ENCODE data around the gene FAM20A.
"Not testable (repeated sequence)": the region's sequence is repeated elsewhere in the genome, so short reads cannot be mapped to it uniquely, and the experiment has no call there.

The FAM20A gene

GRCh38 chr17:68531252-68531651 lies 69.9 kb downstream of the FAM20A start:
- peaks cover 52 to 71% of the 10 kb centered on the region in 2 donors for H3K36me3 ChIP-seq (ENCODE audit: control insufficient read depth in 2 of 2, insufficient read depth in 2 of 2, low read length in 2 of 2)

GRCh38 chr17:68527314-68527713 lies 73.9 kb downstream of the FAM20A start:
- no peaks in the 10 kb centered on the region for H3K27me3 ChIP-seq (ENCODE audit: control insufficient read depth in 2 of 2, insufficient read depth in 2 of 2, low read length in 2 of 2)
- peaks cover 76 to 89% of the 10 kb centered on the region in 2 donors for H3K36me3 ChIP-seq (ENCODE audit: control insufficient read depth in 2 of 2, insufficient read depth in 2 of 2, low read length in 2 of 2)
- no peak overlapping the region for H3K4me3 ChIP-seq (ENCODE audit: low read length in 2 of 2)
- no peaks in the 10 kb centered on the region for H3K4me1 ChIP-seq (ENCODE audit: control insufficient read depth in 2 of 2, insufficient read depth in 2 of 2, low read length in 2 of 2)
- H3K27ac ChIP-seq (ENCODE audit: low read depth in 2 of 2, low read length in 2 of 2), result no peak overlapping the region
- no peak overlapping the region for H3K9ac ChIP-seq (ENCODE audit: low read depth in 1 of 2, low read length in 2 of 2)
- H3K9me3 ChIP-seq (ENCODE audit: control insufficient read depth in 2 of 2, low read length in 2 of 2), result no peaks in the 10 kb centered on the region

More at GRCh38 chr17:68531252-68531651, 69.9 kb downstream of the FAM20A start:
- no peak overlapping the region for H3K27ac ChIP-seq (ENCODE audit: low read depth in 2 of 2, low read length in 2 of 2)
- no peaks in the 10 kb centered on the region for H3K4me1 ChIP-seq (ENCODE audit: control insufficient read depth in 2 of 2, insufficient read depth in 2 of 2, low read length in 2 of 2)
- no peaks in the 10 kb centered on the region for H3K9me3 ChIP-seq (ENCODE audit: control insufficient read depth in 2 of 2, low read length in 2 of 2)
- H3K27me3 ChIP-seq (ENCODE audit: control insufficient read depth in 2 of 2, insufficient read depth in 2 of 2, low read length in 2 of 2), result no peaks in the 10 kb centered on the region
- no peak overlapping the region for H3K4me3 ChIP-seq (ENCODE audit: low read length in 2 of 2)
- no peak overlapping the region for H3K9ac ChIP-seq (ENCODE audit: low read depth in 1 of 2, low read length in 2 of 2)

- no peak overlapping the region for H3K27ac ChIP-seq (ENCODE audit: low read depth in 2 of 2, low read length in 2 of 2)
These were observed 74.6 kb downstream of the FAM20A start for GRCh38 chr17:68526548-68526947.

GRCh38 chr17:68522266-68522665 lies 78.9 kb downstream of the FAM20A start:
- H3K27me3 ChIP-seq (ENCODE audit: control insufficient read depth in 2 of 2, insufficient read depth in 2 of 2, low read length in 2 of 2), result no peaks in the 10 kb centered on the region
- peaks cover 61 to 68% of the 10 kb centered on the region in 2 donors for H3K36me3 ChIP-seq (ENCODE audit: control insufficient read depth in 2 of 2, insufficient read depth in 2 of 2, low read length in 2 of 2)
- H3K9ac ChIP-seq (ENCODE audit: low read depth in 1 of 2, low read length in 2 of 2), result no peak overlapping the region
- no peak overlapping the region for H3K4me3 ChIP-seq (ENCODE audit: low read length in 2 of 2)
- no peak overlapping the region for H3K27ac ChIP-seq (ENCODE audit: low read depth in 2 of 2, low read length in 2 of 2)
- no peaks in the 10 kb centered on the region for H3K9me3 ChIP-seq (ENCODE audit: control insufficient read depth in 2 of 2, low read length in 2 of 2)
- peaks cover 0 to 1% of the 10 kb centered on the region in 2 donors for H3K4me1 ChIP-seq (ENCODE audit: control insufficient read depth in 2 of 2, insufficient read depth in 2 of 2, low read length in 2 of 2)

More at GRCh38 chr17:68526548-68526947, 74.6 kb downstream of the FAM20A start:
- H3K36me3 ChIP-seq (ENCODE audit: control insufficient read depth in 2 of 2, insufficient read depth in 2 of 2, low read length in 2 of 2), result peaks cover 81 to 90% of the 10 kb centered on the region in 2 donors
- no peaks in the 10 kb centered on the region for H3K4me1 ChIP-seq (ENCODE audit: control insufficient read depth in 2 of 2, insufficient read depth in 2 of 2, low read length in 2 of 2)
- no peaks in the 10 kb centered on the region for H3K27me3 ChIP-seq (ENCODE audit: control insufficient read depth in 2 of 2, insufficient read depth in 2 of 2, low read length in 2 of 2)
- H3K4me3 ChIP-seq (ENCODE audit: low read length in 2 of 2), result no peak overlapping the region
- H3K9me3 ChIP-seq (ENCODE audit: control insufficient read depth in 2 of 2, low read length in 2 of 2), result no peaks in the 10 kb centered on the region
- H3K9ac ChIP-seq (ENCODE audit: low read depth in 1 of 2, low read length in 2 of 2), result no peak overlapping the region

- Histone ChIP-seq H3K27me3 (ENCODE audit: control insufficient read depth in 2 of 2, insufficient read depth in 2 of 2, low read length in 2 of 2) (no peaks in the 10 kb centered on the region), H3K4me1 (ENCODE audit: control insufficient read depth in 2 of 2, insufficient read depth in 2 of 2, low read length in 2 of 2) (peaks cover 1 to 4% of the 10 kb centered on the region in 2 donors), H3K9me3 (ENCODE audit: control insufficient read depth in 2 of 2, low read length in 2 of 2) (no peaks in the 10 kb centered on the region), H3K9ac (ENCODE audit: low read depth in 1 of 2, low read length in 2 of 2) (no peak overlapping the region), H3K27ac (ENCODE audit: low read depth in 2 of 2, low read length in 2 of 2) (no peak overlapping the region), H3K4me3 (ENCODE audit: low read length in 2 of 2) (no peak overlapping the region), H3K36me3 (ENCODE audit: control insufficient read depth in 2 of 2, insufficient read depth in 2 of 2, low read length in 2 of 2) (peaks cover 50 to 57% of the 10 kb centered on the region in 2 donors)
These were observed 81.3 kb downstream of the FAM20A start for GRCh38 chr17:68519911-68520310.

GRCh38 chr17:68519051-68519450 lies 82.1 kb downstream of the FAM20A start:
- peaks cover 46 to 54% of the 10 kb centered on the region in 2 donors for H3K36me3 ChIP-seq (ENCODE audit: control insufficient read depth in 2 of 2, insufficient read depth in 2 of 2, low read length in 2 of 2)
- peaks cover 3 to 12% of the 10 kb centered on the region in 2 donors for H3K4me1 ChIP-seq (ENCODE audit: control insufficient read depth in 2 of 2, insufficient read depth in 2 of 2, low read length in 2 of 2)
- not testable (repeated sequence) for H3K9me3 ChIP-seq (ENCODE audit: control insufficient read depth in 2 of 2, low read length in 2 of 2); H3K4me3 ChIP-seq (ENCODE audit: low read length in 2 of 2); H3K27me3 ChIP-seq (ENCODE audit: control insufficient read depth in 2 of 2, insufficient read depth in 2 of 2, low read length in 2 of 2); H3K9ac ChIP-seq (ENCODE audit: low read depth in 1 of 2, low read length in 2 of 2); H3K27ac ChIP-seq (ENCODE audit: low read depth in 2 of 2, low read length in 2 of 2)

- no peaks in the 10 kb centered on the region for H3K27me3 ChIP-seq (ENCODE audit: control insufficient read depth in 2 of 2, insufficient read depth in 2 of 2, low read length in 2 of 2)
- peaks cover 3 to 18% of the 10 kb centered on the region in 2 donors for H3K4me1 ChIP-seq (ENCODE audit: control insufficient read depth in 2 of 2, insufficient read depth in 2 of 2, low read length in 2 of 2)
- no peak overlapping the region for H3K9ac ChIP-seq (ENCODE audit: low read depth in 1 of 2, low read length in 2 of 2)
- no peak overlapping the region for H3K27ac ChIP-seq (ENCODE audit: low read depth in 2 of 2, low read length in 2 of 2)
- no peaks in the 10 kb centered on the region for H3K9me3 ChIP-seq (ENCODE audit: control insufficient read depth in 2 of 2, low read length in 2 of 2)
- peaks cover 40 to 46% of the 10 kb centered on the region in 2 donors for H3K36me3 ChIP-seq (ENCODE audit: control insufficient read depth in 2 of 2, insufficient read depth in 2 of 2, low read length in 2 of 2)
- no peak overlapping the region for H3K4me3 ChIP-seq (ENCODE audit: low read length in 2 of 2)
These were observed 82.9 kb downstream of the FAM20A start for GRCh38 chr17:68518063-68518815.

GRCh38 chr17:68517605-68518004 lies 83.6 kb downstream of the FAM20A start:
- H3K27ac ChIP-seq (ENCODE audit: low read depth in 2 of 2, low read length in 2 of 2); H3K9me3 ChIP-seq (ENCODE audit: control insufficient read depth in 2 of 2, low read length in 2 of 2); H3K9ac ChIP-seq (ENCODE audit: low read depth in 1 of 2, low read length in 2 of 2); H3K27me3 ChIP-seq (ENCODE audit: control insufficient read depth in 2 of 2, insufficient read depth in 2 of 2, low read length in 2 of 2); H3K4me3 ChIP-seq (ENCODE audit: low read length in 2 of 2): not testable (repeated sequence)
- Histone ChIP-seq H3K36me3 (ENCODE audit: control insufficient read depth in 2 of 2, insufficient read depth in 2 of 2, low read length in 2 of 2) (peaks cover 34 to 39% of the 10 kb centered on the region in 2 donors), H3K4me1 (ENCODE audit: control insufficient read depth in 2 of 2, insufficient read depth in 2 of 2, low read length in 2 of 2) (peaks cover 3 to 18% of the 10 kb centered on the region in 2 donors)

GRCh38 chr17:68516732-68517131 lies 84.4 kb downstream of the FAM20A start:
- peaks cover 26 to 33% of the 10 kb centered on the region in 2 donors for H3K36me3 ChIP-seq (ENCODE audit: control insufficient read depth in 2 of 2, insufficient read depth in 2 of 2, low read length in 2 of 2)
- no peaks in the 10 kb centered on the region for H3K9me3 ChIP-seq (ENCODE audit: control insufficient read depth in 2 of 2, low read length in 2 of 2)
- no peak overlapping the region for H3K4me3 ChIP-seq (ENCODE audit: low read length in 2 of 2)
- no peak overlapping the region for H3K27ac ChIP-seq (ENCODE audit: low read depth in 2 of 2, low read length in 2 of 2)
- peaks cover 3 to 18% of the 10 kb centered on the region in 2 donors for H3K4me1 ChIP-seq (ENCODE audit: control insufficient read depth in 2 of 2, insufficient read depth in 2 of 2, low read length in 2 of 2)
- H3K9ac ChIP-seq (ENCODE audit: low read depth in 1 of 2, low read length in 2 of 2), result no peak overlapping the region
- H3K27me3 ChIP-seq (ENCODE audit: control insufficient read depth in 2 of 2, insufficient read depth in 2 of 2, low read length in 2 of 2), result no peaks in the 10 kb centered on the region

- H3K9ac ChIP-seq (ENCODE audit: low read depth in 1 of 2, low read length in 2 of 2), result no peak overlapping the region
- no peaks in the 10 kb centered on the region for H3K9me3 ChIP-seq (ENCODE audit: control insufficient read depth in 2 of 2, low read length in 2 of 2)
- H3K4me3 ChIP-seq (ENCODE audit: low read length in 2 of 2), result no peak overlapping the region
- no peaks in the 10 kb centered on the region for H3K27me3 ChIP-seq (ENCODE audit: control insufficient read depth in 2 of 2, insufficient read depth in 2 of 2, low read length in 2 of 2)
- H3K27ac ChIP-seq (ENCODE audit: low read depth in 2 of 2, low read length in 2 of 2), result no peak overlapping the region
- peaks cover 7 to 23% of the 10 kb centered on the region in 2 donors for H3K4me1 ChIP-seq (ENCODE audit: control insufficient read depth in 2 of 2, insufficient read depth in 2 of 2, low read length in 2 of 2)
- peaks cover 26 to 32% of the 10 kb centered on the region in 2 donors for H3K36me3 ChIP-seq (ENCODE audit: control insufficient read depth in 2 of 2, insufficient read depth in 2 of 2, low read length in 2 of 2)
These were observed 86.1 kb downstream of the FAM20A start for GRCh38 chr17:68514831-68515635.
